WTC11 (cell line): Measurements from ENCODE around the gene MPND. TPM values are rescaled to one million over a fixed set of nuclear protein-coding genes. Genes with fewer than 3 reads are reported as not detected.

Experiments used
- CBFB ChIP-seq: sonication (generic); formaldehyde crosslinking; IDR thresholded peaks from 2 replicates; pipeline ENCODE4 v1.8.1; 2022; ENCODE audit warnings: mild to moderate bottlenecking, low read depth, missing genetic modification reagents
- CREB1 ChIP-seq: sonication (generic); formaldehyde crosslinking; IDR thresholded peaks from 2 replicates; pipeline ENCODE4 v1.8.0; 2023; ENCODE audit warnings: mild to moderate bottlenecking, missing genetic modification reagents
- EMX1 ChIP-seq: fragments of 250-450 bp; sonication (Bioruptor Pico); IDR thresholded peaks from 2 replicates; pipeline ENCODE4 v1.8.0; 2021; ENCODE audit warnings: mild to moderate bottlenecking
- FOXJ3 ChIP-seq: sonication (generic); formaldehyde crosslinking; IDR thresholded peaks from 2 replicates; pipeline ENCODE4 v1.9.0; 2021; ENCODE audit warnings: missing genetic modification reagents, mild to moderate bottlenecking, borderline replicate concordance
- FOXK1 ChIP-seq: sonication (generic); formaldehyde crosslinking; IDR thresholded peaks from 2 replicates; pipeline ENCODE4 v1.8.0; 2022; ENCODE audit warnings: mild to moderate bottlenecking, moderate library complexity, missing genetic modification reagents
- GTF2I ChIP-seq: fragments of 250-450 bp; sonication (Bioruptor Pico); conservative IDR thresholded peaks from 2 replicates; pipeline ENCODE4 v1.4.0; 2021; ENCODE audit warnings: mild to moderate bottlenecking
- JAZF1 ChIP-seq: fragments of 250-450 bp; sonication (Bioruptor Pico); IDR thresholded peaks from 2 replicates; pipeline ENCODE4 v1.9.0; 2021; ENCODE audit warnings: moderate library complexity, mild to moderate bottlenecking, inconsistent platforms
- KAT7 ChIP-seq: sonication (generic); formaldehyde crosslinking; IDR thresholded peaks from 2 replicates; pipeline ENCODE4 v1.8.1; 2023; ENCODE audit warnings: missing genetic modification reagents, mild to moderate bottlenecking, borderline replicate concordance
- NFE2L1 ChIP-seq: sonication (generic); formaldehyde crosslinking; IDR thresholded peaks from 2 replicates; pipeline ENCODE4 v1.8.1; 2023; ENCODE audit warnings: missing genetic modification reagents
- NR1H2 ChIP-seq: sonication (generic); formaldehyde crosslinking; IDR thresholded peaks from 2 replicates; pipeline ENCODE4 v1.9.0; 2021; ENCODE audit warnings: mild to moderate bottlenecking, moderate library complexity, missing genetic modification reagents
- SMAD4 ChIP-seq: sonication (generic); formaldehyde crosslinking; IDR thresholded peaks from 2 replicates; pipeline ENCODE4 v1.8.0; 2022; ENCODE audit warnings: mild to moderate bottlenecking, missing genetic modification reagents
- TEAD4 ChIP-seq: sonication (generic); formaldehyde crosslinking; IDR thresholded peaks from 2 replicates; pipeline ENCODE4 v1.8.0; 2022; ENCODE audit warnings: mild to moderate bottlenecking, missing genetic modification reagents
- TP53 ChIP-seq: sonication (generic); formaldehyde crosslinking; IDR thresholded peaks from 2 replicates; pipeline ENCODE4 v1.8.1; 2023; ENCODE audit warnings: mild to moderate bottlenecking, missing genetic modification reagents
- ZNF138 ChIP-seq: sonication (generic); formaldehyde crosslinking; conservative IDR thresholded peaks from 2 replicates; pipeline ENCODE4 v1.8.1; 2022; ENCODE audit warnings: mild to moderate bottlenecking, moderate library complexity, missing genetic modification reagents
- ZNF396 ChIP-seq: fragments of 250-450 bp; sonication (Bioruptor Pico); IDR thresholded peaks from 2 replicates; pipeline ENCODE4 v1.8.0; 2021; ENCODE audit warnings: mild to moderate bottlenecking, moderate library complexity, borderline replicate concordance
- total RNA-seq: library from RNA; stranded (reverse); gene quantifications from 3 replicates; pipeline ENCODE4 v1.2.3, GENCODE V29; 2021
- TF ChIP-seq, protein P1 (sequence below): sonication (generic); formaldehyde crosslinking; IDR thresholded peaks from 2 replicates; pipeline ENCODE4 v1.8.1; 2022; ENCODE audit warnings: missing genetic modification reagents, borderline replicate concordance
- TF ChIP-seq, protein P2 (sequence below): fragments of 250-450 bp; sonication (Bioruptor Pico); IDR thresholded peaks from 2 replicates; pipeline ENCODE4 v1.9.0; 2021; ENCODE audit warnings: moderate library complexity, mild to moderate bottlenecking, inconsistent platforms, borderline replicate concordance
- TF ChIP-seq, protein P3 (sequence below): sonication (generic); formaldehyde crosslinking; IDR thresholded peaks from 2 replicates; pipeline ENCODE4 v1.8.1; 2023; ENCODE audit warnings: mild to moderate bottlenecking, missing genetic modification reagents
- TF ChIP-seq, protein P4 (sequence below): sonication (generic); formaldehyde crosslinking; IDR thresholded peaks from 2 replicates; pipeline ENCODE4 v1.8.1; 2022; ENCODE audit warnings: low read depth, mild to moderate bottlenecking, moderate library complexity, missing genetic modification reagents, borderline replicate concordance
- TF ChIP-seq, protein P5 (sequence below): fragments of 250-450 bp; sonication (Bioruptor Pico); IDR thresholded peaks from 2 replicates; pipeline ENCODE4 v1.9.0; 2021; ENCODE audit warnings: mild to moderate bottlenecking, borderline replicate concordance
- TF ChIP-seq, protein P6 (sequence below): sonication (generic); formaldehyde crosslinking; IDR thresholded peaks from 2 replicates; pipeline ENCODE4 v1.8.0; 2022; ENCODE audit warnings: missing genetic modification reagents
- TF ChIP-seq, protein P7 (sequence below): sonication (generic); formaldehyde crosslinking; IDR thresholded peaks from 2 replicates; pipeline ENCODE4 v1.8.0; 2022; ENCODE audit warnings: mild to moderate bottlenecking, missing genetic modification reagents
- TF ChIP-seq, protein P8 (sequence below): sonication (generic); formaldehyde crosslinking; IDR thresholded peaks from 2 replicates; pipeline ENCODE4 v1.8.1; 2023; ENCODE audit warnings: mild to moderate bottlenecking, missing genetic modification reagents

The MPND gene
- total RNA-seq, 1 experiment from 2014 or later = 28.3 TPM

DNA sequence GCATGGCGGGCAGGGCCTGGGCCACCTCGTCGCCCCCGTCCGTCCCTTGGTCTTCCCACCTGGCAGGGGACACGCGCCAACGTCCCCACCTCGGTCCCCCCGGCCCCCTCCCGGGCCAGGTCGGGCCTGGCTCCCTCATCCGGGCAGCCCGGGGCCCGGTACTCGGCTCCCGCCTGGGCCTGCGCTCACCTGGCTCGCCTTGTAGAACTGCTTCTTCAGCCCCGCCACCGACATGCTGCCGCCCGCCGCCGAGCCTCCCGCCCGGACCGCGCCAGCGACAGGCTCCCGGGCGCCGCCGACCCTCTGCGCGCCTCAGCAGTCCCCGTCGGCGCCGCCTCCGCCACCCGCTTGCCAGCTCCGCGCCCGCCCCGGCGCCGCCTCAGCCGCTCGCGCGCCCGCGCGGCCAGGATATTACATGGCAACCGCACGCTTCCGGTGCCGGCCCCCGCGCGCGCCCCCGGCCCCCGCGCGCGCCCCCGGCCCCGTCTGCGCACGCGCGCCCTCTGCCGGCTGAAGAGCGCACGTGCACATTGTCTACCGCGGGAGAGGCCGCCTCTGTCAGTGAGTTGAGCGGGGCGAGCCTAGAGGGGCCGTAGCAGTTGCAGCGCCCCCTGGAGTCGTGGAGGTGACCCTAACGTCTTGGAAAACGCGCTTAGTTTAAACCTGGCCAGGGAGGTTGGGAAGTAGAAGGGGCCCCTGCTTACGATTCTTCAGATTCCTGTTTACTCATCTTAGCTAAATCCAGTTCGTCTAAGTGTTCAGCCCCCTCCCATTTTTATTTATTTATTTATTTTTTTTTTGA is 57.0 kb downstream of the MPND start, which contains the start of gene SH3GL1 (continued):
- no peak for TF ChIP-seq NFE2L1 (CRISPR knock-in tag)
- no peak for TF ChIP-seq CREB1 (CRISPR knock-in tag)
- TF ChIP-seq TEAD4 = no peak
- TF ChIP-seq, protein P1, sequence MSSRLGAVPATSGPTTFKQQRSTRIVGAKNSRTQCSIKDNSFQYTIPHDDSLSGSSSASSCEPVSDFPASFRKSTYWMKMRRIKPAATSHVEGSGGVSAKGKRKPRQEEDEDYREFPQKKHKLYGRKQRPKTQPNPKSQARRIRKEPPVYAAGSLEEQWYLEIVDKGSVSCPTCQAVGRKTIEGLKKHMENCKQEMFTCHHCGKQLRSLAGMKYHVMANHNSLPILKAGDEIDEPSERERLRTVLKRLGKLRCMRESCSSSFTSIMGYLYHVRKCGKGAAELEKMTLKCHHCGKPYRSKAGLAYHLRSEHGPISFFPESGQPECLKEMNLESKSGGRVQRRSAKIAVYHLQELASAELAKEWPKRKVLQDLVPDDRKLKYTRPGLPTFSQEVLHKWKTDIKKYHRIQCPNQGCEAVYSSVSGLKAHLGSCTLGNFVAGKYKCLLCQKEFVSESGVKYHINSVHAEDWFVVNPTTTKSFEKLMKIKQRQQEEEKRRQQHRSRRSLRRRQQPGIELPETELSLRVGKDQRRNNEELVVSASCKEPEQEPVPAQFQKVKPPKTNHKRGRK = no peak
- no peak for TF ChIP-seq FOXJ3 (CRISPR knock-in tag)
- peak; percentile 80 for TF ChIP-seq FOXK1
- TF ChIP-seq ZNF396 = no peak
- no peak for TF ChIP-seq ZNF138 (CRISPR knock-in tag)
- TF ChIP-seq, protein P2, sequence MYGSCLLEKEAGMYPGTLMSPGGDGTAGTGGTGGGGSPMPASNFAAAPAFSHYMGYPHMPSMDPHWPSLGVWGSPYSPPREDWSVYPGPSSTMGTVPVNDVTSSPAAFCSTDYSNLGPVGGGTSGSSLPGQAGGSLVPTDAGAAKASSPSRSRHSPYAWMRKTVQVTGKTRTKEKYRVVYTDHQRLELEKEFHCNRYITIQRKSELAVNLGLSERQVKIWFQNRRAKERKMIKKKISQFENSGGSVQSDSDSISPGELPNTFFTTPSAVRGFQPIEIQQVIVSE (CRISPR knock-in tag) = no peak
- TF ChIP-seq, protein P3, sequence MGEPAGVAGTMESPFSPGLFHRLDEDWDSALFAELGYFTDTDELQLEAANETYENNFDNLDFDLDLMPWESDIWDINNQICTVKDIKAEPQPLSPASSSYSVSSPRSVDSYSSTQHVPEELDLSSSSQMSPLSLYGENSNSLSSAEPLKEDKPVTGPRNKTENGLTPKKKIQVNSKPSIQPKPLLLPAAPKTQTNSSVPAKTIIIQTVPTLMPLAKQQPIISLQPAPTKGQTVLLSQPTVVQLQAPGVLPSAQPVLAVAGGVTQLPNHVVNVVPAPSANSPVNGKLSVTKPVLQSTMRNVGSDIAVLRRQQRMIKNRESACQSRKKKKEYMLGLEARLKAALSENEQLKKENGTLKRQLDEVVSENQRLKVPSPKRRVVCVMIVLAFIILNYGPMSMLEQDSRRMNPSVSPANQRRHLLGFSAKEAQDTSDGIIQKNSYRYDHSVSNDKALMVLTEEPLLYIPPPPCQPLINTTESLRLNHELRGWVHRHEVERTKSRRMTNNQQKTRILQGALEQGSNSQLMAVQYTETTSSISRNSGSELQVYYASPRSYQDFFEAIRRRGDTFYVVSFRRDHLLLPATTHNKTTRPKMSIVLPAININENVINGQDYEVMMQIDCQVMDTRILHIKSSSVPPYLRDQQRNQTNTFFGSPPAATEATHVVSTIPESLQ (CRISPR knock-in tag) = no peak
- TF ChIP-seq, protein P4, sequence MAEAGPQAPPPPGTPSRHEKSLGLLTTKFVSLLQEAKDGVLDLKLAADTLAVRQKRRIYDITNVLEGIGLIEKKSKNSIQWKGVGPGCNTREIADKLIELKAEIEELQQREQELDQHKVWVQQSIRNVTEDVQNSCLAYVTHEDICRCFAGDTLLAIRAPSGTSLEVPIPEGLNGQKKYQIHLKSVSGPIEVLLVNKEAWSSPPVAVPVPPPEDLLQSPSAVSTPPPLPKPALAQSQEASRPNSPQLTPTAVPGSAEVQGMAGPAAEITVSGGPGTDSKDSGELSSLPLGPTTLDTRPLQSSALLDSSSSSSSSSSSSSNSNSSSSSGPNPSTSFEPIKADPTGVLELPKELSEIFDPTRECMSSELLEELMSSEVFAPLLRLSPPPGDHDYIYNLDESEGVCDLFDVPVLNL (CRISPR knock-in tag) = 0 out of 2 replicates have a peak, but pooled peaks have one; percentile 2
- TF ChIP-seq, protein P5, sequence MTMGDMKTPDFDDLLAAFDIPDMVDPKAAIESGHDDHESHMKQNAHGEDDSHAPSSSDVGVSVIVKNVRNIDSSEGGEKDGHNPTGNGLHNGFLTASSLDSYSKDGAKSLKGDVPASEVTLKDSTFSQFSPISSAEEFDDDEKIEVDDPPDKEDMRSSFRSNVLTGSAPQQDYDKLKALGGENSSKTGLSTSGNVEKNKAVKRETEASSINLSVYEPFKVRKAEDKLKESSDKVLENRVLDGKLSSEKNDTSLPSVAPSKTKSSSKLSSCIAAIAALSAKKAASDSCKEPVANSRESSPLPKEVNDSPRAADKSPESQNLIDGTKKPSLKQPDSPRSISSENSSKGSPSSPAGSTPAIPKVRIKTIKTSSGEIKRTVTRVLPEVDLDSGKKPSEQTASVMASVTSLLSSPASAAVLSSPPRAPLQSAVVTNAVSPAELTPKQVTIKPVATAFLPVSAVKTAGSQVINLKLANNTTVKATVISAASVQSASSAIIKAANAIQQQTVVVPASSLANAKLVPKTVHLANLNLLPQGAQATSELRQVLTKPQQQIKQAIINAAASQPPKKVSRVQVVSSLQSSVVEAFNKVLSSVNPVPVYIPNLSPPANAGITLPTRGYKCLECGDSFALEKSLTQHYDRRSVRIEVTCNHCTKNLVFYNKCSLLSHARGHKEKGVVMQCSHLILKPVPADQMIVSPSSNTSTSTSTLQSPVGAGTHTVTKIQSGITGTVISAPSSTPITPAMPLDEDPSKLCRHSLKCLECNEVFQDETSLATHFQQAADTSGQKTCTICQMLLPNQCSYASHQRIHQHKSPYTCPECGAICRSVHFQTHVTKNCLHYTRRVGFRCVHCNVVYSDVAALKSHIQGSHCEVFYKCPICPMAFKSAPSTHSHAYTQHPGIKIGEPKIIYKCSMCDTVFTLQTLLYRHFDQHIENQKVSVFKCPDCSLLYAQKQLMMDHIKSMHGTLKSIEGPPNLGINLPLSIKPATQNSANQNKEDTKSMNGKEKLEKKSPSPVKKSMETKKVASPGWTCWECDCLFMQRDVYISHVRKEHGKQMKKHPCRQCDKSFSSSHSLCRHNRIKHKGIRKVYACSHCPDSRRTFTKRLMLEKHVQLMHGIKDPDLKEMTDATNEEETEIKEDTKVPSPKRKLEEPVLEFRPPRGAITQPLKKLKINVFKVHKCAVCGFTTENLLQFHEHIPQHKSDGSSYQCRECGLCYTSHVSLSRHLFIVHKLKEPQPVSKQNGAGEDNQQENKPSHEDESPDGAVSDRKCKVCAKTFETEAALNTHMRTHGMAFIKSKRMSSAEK (CRISPR knock-in tag) = no peak
- TF ChIP-seq TP53 (CRISPR knock-in tag) = peak; percentile 80; the same call in 1 of the 2 replicates
- TF ChIP-seq, protein P6, sequence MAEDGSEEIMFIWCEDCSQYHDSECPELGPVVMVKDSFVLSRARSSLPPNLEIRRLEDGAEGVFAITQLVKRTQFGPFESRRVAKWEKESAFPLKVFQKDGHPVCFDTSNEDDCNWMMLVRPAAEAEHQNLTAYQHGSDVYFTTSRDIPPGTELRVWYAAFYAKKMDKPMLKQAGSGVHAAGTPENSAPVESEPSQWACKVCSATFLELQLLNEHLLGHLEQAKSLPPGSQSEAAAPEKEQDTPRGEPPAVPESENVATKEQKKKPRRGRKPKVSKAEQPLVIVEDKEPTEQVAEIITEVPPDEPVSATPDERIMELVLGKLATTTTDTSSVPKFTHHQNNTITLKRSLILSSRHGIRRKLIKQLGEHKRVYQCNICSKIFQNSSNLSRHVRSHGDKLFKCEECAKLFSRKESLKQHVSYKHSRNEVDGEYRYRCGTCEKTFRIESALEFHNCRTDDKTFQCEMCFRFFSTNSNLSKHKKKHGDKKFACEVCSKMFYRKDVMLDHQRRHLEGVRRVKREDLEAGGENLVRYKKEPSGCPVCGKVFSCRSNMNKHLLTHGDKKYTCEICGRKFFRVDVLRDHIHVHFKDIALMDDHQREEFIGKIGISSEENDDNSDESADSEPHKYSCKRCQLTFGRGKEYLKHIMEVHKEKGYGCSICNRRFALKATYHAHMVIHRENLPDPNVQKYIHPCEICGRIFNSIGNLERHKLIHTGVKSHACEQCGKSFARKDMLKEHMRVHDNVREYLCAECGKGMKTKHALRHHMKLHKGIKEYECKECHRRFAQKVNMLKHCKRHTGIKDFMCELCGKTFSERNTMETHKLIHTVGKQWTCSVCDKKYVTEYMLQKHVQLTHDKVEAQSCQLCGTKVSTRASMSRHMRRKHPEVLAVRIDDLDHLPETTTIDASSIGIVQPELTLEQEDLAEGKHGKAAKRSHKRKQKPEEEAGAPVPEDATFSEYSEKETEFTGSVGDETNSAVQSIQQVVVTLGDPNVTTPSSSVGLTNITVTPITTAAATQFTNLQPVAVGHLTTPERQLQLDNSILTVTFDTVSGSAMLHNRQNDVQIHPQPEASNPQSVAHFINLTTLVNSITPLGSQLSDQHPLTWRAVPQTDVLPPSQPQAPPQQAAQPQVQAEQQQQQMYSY (CRISPR knock-in tag) = no peak
- no peak for TF ChIP-seq EMX1 (CRISPR knock-in tag)
- TF ChIP-seq, protein P7, sequence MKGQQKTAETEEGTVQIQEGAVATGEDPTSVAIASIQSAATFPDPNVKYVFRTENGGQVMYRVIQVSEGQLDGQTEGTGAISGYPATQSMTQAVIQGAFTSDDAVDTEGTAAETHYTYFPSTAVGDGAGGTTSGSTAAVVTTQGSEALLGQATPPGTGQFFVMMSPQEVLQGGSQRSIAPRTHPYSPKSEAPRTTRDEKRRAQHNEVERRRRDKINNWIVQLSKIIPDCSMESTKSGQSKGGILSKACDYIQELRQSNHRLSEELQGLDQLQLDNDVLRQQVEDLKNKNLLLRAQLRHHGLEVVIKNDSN (CRISPR knock-in tag) = peak; percentile 37; the same call in 1 of the 2 replicates
- 0 out of 2 replicates have a peak, but pooled peaks have one; percentile 38 for TF ChIP-seq KAT7
- TF ChIP-seq SMAD4 = no peak
- TF ChIP-seq, protein P8, sequence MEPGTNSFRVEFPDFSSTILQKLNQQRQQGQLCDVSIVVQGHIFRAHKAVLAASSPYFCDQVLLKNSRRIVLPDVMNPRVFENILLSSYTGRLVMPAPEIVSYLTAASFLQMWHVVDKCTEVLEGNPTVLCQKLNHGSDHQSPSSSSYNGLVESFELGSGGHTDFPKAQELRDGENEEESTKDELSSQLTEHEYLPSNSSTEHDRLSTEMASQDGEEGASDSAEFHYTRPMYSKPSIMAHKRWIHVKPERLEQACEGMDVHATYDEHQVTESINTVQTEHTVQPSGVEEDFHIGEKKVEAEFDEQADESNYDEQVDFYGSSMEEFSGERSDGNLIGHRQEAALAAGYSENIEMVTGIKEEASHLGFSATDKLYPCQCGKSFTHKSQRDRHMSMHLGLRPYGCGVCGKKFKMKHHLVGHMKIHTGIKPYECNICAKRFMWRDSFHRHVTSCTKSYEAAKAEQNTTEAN (CRISPR knock-in tag) = no peak
- no peak for TF ChIP-seq NR1H2
- TF ChIP-seq CBFB (CRISPR knock-in tag) = 0 out of 2 replicates have a peak, but pooled peaks have one; percentile 61
- no peak for TF ChIP-seq JAZF1 (CRISPR knock-in tag)
- TF ChIP-seq GTF2I (CRISPR knock-in tag) = no peak; the same call in 1 of the 2 replicates
